HG03558 (cell line): ENCODE measurements around the gene PINK1.

ENCODE experiments used
- ATAC-seq: cut with Tn5 transposase; IDR thresholded peaks from one replicate; pipeline ENCODE4 v1.9.1; 2021; ENCODE audit warnings: moderate number of reproducible peaks; ENCODE audit not compliant: unreplicated experiment; ENCODE audit errors: extremely low read depth

Gene PINK1

DNA sequence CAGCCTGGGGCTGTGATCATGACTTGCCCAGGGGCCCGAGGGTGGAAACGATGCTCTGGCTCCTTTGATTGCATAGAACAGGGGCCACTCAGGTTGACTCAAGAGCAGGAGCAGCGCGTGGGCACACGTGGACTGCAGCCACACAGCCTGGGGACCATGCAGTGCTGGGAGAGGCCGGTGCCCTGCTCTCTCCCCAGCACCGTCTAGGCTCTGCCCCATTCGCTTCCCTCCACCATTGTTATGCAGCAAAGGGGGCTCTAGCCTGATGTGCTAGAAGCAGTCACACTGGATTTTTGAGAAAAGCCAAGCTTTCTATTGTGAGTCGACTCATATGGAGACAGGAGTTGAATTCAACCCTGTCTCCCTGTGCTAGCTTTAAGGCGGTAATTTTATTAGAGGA is 8.7 kb downstream of the PINK1 start:
- ATAC-seq, result no peak

DNA sequence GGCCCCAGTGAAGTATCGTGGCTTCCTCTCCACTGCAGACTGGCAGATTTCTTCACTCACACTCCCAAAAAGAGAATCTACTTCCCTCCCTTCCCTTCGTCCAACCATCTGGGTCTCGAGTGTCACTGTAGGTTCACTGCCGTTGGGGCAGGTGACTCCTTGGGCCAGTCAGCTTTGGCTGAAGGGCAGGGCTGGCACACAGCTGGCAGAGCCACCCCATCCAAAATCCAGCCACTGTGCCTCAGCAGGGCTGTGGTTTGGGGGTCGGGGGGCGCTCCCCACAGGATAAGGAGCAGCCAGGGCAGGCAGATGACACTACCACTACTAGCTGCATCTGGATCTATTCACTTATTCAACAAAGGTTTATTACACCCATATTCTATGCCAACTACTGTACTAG is 9.8 kb downstream of the PINK1 start:
- ATAC-seq, result no peak

GRCh38 chr1:20644416-20644815 is 11.2 kb downstream of the PINK1 start:
- ATAC-seq, result no peak

DNA sequence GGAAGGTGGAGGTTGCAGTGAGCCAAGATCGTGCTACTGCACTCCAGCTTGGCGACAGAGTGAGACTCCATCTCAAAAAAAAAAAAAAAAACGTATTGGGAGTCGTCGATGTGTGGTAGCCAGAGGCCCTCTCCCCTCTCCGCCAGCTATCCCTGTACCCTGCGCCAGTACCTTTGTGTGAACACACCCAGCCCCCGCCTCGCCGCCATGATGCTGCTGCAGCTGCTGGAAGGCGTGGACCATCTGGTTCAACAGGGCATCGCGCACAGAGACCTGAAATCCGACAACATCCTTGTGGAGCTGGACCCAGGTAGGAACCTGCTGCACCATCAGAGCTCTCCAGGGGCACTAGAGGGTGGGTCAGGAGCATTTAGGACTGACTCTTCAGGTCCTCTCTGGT is 12.2 kb downstream of the PINK1 start:
- ATAC-seq, result no peak

- ATAC-seq, result no peak
Measured at GRCh38 chr1:20648438-20648837, 15.2 kb downstream of the PINK1 start.

DNA sequence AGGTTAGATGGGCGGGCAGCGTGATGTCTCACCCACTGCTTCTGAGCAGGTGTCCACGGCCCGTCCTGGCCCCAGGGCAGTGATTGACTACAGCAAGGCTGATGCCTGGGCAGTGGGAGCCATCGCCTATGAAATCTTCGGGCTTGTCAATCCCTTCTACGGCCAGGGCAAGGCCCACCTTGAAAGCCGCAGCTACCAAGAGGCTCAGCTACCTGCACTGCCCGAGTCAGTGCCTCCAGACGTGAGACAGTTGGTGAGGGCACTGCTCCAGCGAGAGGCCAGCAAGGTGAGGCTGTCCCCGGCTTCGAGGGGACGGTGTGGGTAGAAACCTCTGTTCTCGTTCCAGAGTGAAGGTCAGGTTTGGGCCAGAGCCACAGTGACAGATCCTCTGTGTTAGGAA is 15.7 kb downstream of the PINK1 start:
- no peak for ATAC-seq

DNA sequence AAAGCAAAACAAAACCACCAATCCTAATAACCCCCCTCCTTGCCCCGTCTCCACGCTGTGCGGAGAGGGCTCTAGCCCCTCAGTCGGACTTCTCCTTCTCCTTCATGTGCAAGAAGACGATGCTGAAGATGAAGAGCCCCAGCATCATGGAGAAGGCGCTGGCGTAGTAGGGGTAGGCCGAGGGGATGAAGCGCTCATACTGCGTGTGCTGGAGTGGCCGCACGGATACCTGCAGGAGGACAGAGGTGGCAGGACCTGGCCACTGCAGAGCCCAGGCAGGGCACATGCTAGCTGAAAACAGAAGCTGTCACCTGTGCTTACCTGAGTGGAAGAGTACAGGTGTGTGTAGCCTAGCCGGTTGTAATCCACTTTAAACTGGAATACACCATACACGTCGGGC is 19.0 kb downstream of the PINK1 start:
- no peak for ATAC-seq

DNA sequence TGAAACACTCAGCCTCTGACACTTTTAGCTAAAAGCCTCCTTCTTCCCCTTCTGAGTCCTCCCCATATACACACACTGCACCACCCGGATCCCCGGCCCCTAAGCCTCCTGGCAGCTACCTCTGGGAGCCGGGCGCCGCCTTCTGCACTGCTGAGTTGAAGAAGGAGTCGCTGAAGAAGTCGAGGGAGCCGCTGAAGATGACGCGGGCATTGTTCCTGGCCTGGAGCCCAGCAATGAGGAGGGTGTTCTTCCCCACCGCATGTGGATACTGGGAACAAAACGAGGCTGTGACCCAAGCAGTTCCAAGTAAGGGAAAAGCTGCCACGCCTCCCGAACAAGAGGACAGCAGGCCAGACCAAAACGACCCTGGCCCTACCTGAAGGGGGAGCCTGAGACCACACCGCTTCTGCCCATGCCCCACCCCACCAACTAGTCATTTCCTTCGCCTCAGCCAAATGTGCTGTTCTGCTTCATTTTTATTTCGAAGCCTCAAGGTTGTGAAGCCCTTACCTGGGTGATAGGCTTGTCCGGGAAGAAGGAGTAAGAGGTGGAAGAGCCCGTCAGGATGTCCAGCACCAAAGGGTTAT is 20.9 kb downstream of the PINK1 start:
- ATAC-seq, result no peak

- no peak for ATAC-seq
Measured at GRCh38 chr1:20657024-20657423, 23.8 kb downstream of the PINK1 start.

- ATAC-seq, result no peak
Measured at GRCh38 chr1:20658166-20658915, 25.1 kb downstream of the PINK1 start.

DNA sequence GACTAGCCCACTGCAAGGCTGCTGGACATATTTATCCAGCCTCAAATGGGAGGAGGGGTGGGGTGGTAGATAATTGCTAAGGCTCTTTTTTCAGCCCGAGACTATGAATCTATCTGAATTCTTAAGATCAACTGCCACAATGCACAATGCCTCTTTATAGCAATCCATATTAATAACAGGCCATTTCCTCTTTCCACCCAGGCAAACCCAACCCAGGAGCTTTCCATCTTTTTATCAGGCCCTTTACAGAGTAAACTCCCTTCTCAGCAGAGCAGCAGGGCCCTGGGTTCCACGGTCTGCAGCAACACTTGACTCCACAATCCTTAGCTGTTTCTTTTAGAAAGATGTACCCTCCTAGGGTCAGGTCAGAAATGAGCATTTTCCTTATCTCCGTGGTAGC is 27.1 kb downstream of the PINK1 start:
- ATAC-seq, result no peak

GRCh38 chr1:20660847-20661206 is 27.6 kb downstream of the PINK1 start:
- ATAC-seq, result no peak

DNA sequence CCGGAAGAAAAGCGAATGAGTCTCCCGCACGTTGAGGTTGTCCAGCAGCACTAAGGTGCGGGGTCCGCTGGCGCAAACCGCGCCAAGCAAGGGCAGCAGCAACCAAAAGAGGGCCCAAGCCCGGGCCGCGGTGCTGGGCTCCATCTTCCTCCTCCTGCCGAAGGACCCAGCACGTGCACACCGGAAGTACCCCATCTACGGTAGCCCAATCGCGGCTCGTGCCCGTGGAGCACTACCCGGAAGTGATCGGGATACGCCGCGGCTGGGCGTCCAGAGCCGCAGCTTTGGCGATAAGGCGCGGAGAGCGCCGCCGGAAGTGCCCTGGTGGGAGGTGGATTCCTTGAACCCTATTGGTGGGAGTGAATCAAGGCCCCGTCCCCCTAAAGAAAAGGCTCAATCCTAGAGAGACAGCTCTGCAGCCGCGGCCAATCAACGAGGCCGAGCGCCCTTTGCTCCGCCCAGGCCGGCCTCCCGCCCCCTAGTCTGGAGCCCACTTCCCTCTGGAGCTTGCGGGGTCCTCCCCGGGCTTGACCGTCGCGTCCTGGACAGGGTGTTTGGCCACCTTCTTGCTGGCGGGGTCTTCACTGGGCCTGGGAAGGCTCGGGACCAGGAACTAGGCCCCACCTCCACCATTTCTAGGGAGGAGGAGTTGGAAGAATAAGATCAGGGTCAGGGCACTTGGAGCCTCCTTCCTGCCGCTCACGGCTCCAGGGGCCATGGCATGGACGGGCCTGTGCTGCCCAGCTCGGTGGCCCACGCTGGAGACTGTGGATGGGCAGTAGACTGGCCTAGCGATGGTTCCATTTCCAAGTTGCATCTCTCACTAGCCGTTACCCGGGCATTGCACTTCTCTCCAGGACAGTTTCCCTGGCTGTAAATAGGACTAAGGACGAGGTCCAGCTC is 28.2 kb downstream of the PINK1 start, which contains the start of gene DDOST:
TSS of gene DDOST (minus strand) at position 163 of the 903 bp plus-strand sequence. CDS start at position 144, 19 bp downstream.
- peak; percentile 84 for ATAC-seq

- ATAC-seq, result no peak
Measured at GRCh38 chr1:20662110-20662475, 28.8 kb downstream of the PINK1 start.

DNA sequence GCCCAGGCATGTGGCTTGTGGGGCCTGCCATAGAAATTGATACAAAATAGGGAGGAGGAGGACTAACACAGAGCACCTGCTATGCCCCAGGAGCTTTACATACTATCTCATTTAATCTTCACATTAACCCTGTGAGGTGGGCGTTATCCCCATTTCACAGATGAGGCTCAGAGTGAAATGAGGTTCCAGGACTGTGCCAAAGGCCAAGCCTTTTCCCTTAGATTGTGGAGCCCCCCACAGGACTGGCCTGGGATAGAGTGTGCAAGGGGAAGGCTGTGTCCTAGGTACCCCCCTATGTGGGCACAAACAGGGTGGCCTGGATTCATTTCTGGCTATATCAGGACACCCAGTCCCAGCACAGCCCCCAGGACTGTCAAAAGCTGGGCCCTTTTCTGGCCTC is 30.1 kb downstream of the PINK1 start:
- ATAC-seq, result no peak

- ATAC-seq, result no peak
Measured at GRCh38 chr1:20663969-20664715, 30.9 kb downstream of the PINK1 start.

- no peak for ATAC-seq
Measured at GRCh38 chr1:20665726-20666125, 32.5 kb downstream of the PINK1 start.

GRCh38 chr1:20666146-20666545 is 32.9 kb downstream of the PINK1 start:
- ATAC-seq, result no peak

DNA sequence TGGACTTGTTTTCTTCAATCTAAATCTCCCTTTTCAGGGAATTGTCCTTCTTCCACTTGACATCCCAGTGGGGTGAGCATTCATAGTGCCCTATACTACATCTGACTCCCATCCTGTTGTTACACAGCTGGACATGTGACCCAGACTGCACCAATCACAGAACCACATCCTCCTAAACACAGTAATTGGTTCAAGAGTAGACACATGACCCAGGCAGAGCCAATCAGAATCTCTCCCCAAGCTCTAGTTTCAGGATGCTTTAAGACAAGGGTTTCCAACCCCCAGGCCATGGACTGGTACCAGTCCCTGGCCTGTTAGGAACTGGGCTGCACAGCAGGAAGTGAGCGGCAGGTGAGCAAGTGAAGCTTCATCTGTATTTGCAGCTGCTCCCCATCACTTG is 33.5 kb downstream of the PINK1 start:
- no peak for ATAC-seq

GRCh38 chr1:20668581-20668980 is 35.3 kb downstream of the PINK1 start:
- ATAC-seq, result no peak

DNA sequence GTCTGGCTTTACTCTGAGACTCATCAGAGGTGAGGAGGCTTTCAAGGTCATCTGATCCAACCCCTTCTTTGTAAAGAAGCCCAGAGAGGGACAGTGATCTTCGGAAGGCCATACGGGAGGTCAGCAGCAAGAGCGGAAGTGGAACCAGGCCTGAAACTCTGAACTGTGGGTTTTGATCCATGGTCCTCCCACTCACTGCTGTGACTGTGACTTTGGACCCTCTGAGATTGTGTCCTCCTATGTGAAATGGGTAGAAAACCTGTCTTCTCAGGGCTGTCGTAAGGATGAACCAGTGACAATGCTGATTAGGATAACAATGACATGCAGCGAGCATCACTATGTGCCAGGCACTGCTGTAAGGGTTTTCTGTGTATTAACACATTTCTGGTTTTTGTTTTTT is 37.7 kb downstream of the PINK1 start:
- ATAC-seq, result no peak
